Measurements from ENCODE around the gene CYB5D1. TPM values are rescaled to one million over a fixed set of nuclear protein-coding genes. Genes with fewer than 3 reads are reported as not detected.

Gene CYB5D1
- total RNA-seq, 2 donors from 2014 or later = 5.7 to 16.5 TPM

GRCh38 chr17:7820231-7820630 lies 37.6 kb upstream of the CYB5D1 start:
- H3K27ac ChIP-seq = no peak overlapping the region
- no peaks in the 10 kb centered on the region for H3K36me3 ChIP-seq (replicated peaks in 1 of 2; ENCODE audit: insufficient read depth in 1 of 2, low read depth in 2 of 2)
- 65 to 76% methylated on average over 5 of the region's 5 CpGs for WGBS, 2 donors
- TF ChIP-seq POLR2A (IDR thresholded peaks at IDR 0.05) (no peak), CTCF (IDR thresholded peaks at IDR 0.05) (no peak)
- no peaks in the 10 kb centered on the region for H3K9me3 ChIP-seq
- no peak for ATAC-seq
- DNase-seq = no peak
- intact Hi-C loops (cut with DNase I) = loop anchor here (5.0 to 10.0 kb wide), 2 partner anchors 37 to 165 kb away; partner anchors contain the start of genes CYB5D1, NAA38 and TMEM88
- peaks cover under 1% of the 10 kb centered on the region for H3K4me1 ChIP-seq
- H3K27me3 ChIP-seq = no peaks in the 10 kb centered on the region
- no peak overlapping the region for H3K4me3 ChIP-seq

- no peak for TF ChIP-seq CTCF (IDR thresholded peaks at IDR 0.05)
- no peak for TF ChIP-seq POLR2A (IDR thresholded peaks at IDR 0.05)
- Histone ChIP-seq H3K36me3 (replicated peaks in 1 of 2; ENCODE audit: insufficient read depth in 1 of 2, low read depth in 2 of 2) (no peaks in the 10 kb centered on the region), H3K27ac (no peak overlapping the region), H3K9me3 (no peaks in the 10 kb centered on the region), H3K4me3 (no peak overlapping the region), H3K4me1 (peaks cover 10% of the 10 kb centered on the region), H3K27me3 (no peaks in the 10 kb centered on the region)
- ATAC-seq = no peak
- no peak for DNase-seq
- WGBS, 2 donors = 56 to 59% methylated on average over 13 to 14 of the region's 14 CpGs
- intact Hi-C loops (cut with DNase I) = loop anchor here (5.0 to 10.0 kb wide), 2 partner anchors 35 to 163 kb away; partner anchors contain the start of genes CYB5D1, NAA38 and TMEM88
Observed at GRCh38 chr17:7822126-7822525, 35.7 kb upstream of the CYB5D1 start.

- DNase-seq (no peak), ATAC-seq (no peak)
- intact Hi-C loops (cut with DNase I) = loop anchor here (5.0 to 10.0 kb wide), 2 partner anchors 34 to 161 kb away; partner anchors contain the start of genes CYB5D1, NAA38 and TMEM88
- Histone ChIP-seq H3K9me3 (no peaks in the 10 kb centered on the region), H3K27me3 (no peaks in the 10 kb centered on the region), H3K36me3 (replicated peaks in 1 of 2; ENCODE audit: insufficient read depth in 1 of 2, low read depth in 2 of 2) (no peaks in the 10 kb centered on the region), H3K4me1 (peaks cover 10% of the 10 kb centered on the region), H3K27ac (no peak overlapping the region), H3K4me3 (no peak overlapping the region)
- WGBS, 2 donors = 81 to 84% methylated on average over 20 of the region's 20 CpGs
- no peak for TF ChIP-seq POLR2A (IDR thresholded peaks at IDR 0.05)
- no peak for TF ChIP-seq CTCF (IDR thresholded peaks at IDR 0.05)
Observed at GRCh38 chr17:7823581-7824001, 34.2 kb upstream of the CYB5D1 start.

GRCh38 chr17:7824021-7824924 lies 33.5 kb upstream of the CYB5D1 start:
- 76 to 83% methylated on average over 9 of the region's 9 CpGs for WGBS, 2 donors
- no peaks in the 10 kb centered on the region for H3K27me3 ChIP-seq
- no peaks in the 10 kb centered on the region for H3K36me3 ChIP-seq (replicated peaks in 1 of 2; ENCODE audit: insufficient read depth in 1 of 2, low read depth in 2 of 2)
- no peak for ATAC-seq
- intact Hi-C loops (cut with DNase I) = loop anchor here (5.0 to 10.0 kb wide), 2 partner anchors 33 to 161 kb away; partner anchors contain the start of genes CYB5D1, NAA38 and TMEM88
- peaks cover 10% of the 10 kb centered on the region for H3K4me1 ChIP-seq
- no peak overlapping the region for H3K27ac ChIP-seq
- no peak for DNase-seq
- no peak overlapping the region for H3K4me3 ChIP-seq
- TF ChIP-seq CTCF (IDR thresholded peaks at IDR 0.05) (no peak), POLR2A (IDR thresholded peaks at IDR 0.05) (no peak)
- H3K9me3 ChIP-seq = no peaks in the 10 kb centered on the region

All from body of pancreas (tissue), 4 donors.